ENCODE data around the gene USP31.

USP31 gene

GRCh38 chr16:23092801-23093117 lies 56.5 kb downstream of the USP31 start (continued):
- no peak for TF ChIP-seq CSRNP3 (CRISPR knock-in tag; IDR thresholded peaks at IDR 0.05)
- TF ChIP-seq OSR1 (CRISPR knock-in tag; IDR thresholded peaks at IDR 0.05): no peak
- no peak for TF ChIP-seq ZNF70 (CRISPR knock-in tag; IDR thresholded peaks at IDR 0.05)
- TF ChIP-seq ZC3H10 (CRISPR knock-in tag; IDR thresholded peaks at IDR 0.05): no peak
- TF ChIP-seq RARB (CRISPR knock-in tag; IDR thresholded peaks at IDR 0.05): no peak
- no peak for TF ChIP-seq TOX (CRISPR knock-in tag; IDR thresholded peaks at IDR 0.05; ENCODE audit: borderline replicate concordance)

DNA sequence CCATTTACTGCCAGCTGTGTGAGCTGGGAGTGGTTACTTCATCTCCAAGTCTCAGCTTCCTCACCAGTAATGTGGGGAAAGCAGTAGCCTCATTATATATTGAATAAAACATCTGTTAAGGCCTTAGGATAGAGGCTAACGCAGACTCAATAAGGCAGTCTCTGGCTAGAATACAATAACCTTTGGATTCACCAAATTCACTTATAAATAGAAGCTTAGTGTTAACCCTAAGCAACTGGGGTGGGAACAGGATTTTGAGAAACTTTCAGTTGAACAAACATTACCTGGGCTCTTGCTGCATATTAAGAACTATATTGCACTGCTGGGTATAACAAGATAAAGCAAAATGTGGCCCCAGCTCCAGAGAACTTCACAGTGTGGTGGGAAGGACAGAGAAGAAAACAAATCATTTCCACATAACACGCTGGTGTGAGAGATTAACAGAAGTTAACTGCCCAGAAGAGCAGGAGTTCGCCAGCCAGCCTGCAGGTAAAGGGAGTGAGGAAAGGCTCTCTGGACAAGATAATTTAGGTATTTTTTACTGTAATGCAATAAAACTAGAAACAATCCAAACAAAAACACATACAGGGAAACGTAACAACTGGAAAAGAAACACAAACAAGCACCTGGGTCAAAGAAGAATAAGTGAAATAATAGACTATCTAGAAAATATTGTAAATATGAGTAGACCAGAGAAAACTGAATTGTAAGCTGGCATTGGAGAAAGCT lies 57.0 kb downstream of the USP31 start:
- no peak for ATAC-seq
- TF ChIP-seq CSRNP3 (CRISPR knock-in tag; IDR thresholded peaks at IDR 0.05) (no peak), TSHZ2 (CRISPR knock-in tag; IDR thresholded peaks at IDR 0.05) (no peak), SNAI2 (CRISPR knock-in tag; IDR thresholded peaks at IDR 0.05) (no peak), ESRRG (CRISPR knock-in tag; IDR thresholded peaks at IDR 0.05) (no peak), BACH2 (CRISPR knock-in tag; IDR thresholded peaks at IDR 0.05; ENCODE audit: borderline replicate concordance) (no peak), PATZ1 (CRISPR knock-in tag; IDR thresholded peaks at IDR 0.05; ENCODE audit: borderline replicate concordance) (no peak), CSDC2 (CRISPR knock-in tag; IDR thresholded peaks at IDR 0.05) (no peak), POU6F1 (CRISPR knock-in tag; IDR thresholded peaks at IDR 0.05; ENCODE audit: borderline replicate concordance, low read depth) (no peak)

- no peak for ATAC-seq
- no peak for TF ChIP-seq TSHZ2 (CRISPR knock-in tag; IDR thresholded peaks at IDR 0.05)
- TF ChIP-seq, protein P1, sequence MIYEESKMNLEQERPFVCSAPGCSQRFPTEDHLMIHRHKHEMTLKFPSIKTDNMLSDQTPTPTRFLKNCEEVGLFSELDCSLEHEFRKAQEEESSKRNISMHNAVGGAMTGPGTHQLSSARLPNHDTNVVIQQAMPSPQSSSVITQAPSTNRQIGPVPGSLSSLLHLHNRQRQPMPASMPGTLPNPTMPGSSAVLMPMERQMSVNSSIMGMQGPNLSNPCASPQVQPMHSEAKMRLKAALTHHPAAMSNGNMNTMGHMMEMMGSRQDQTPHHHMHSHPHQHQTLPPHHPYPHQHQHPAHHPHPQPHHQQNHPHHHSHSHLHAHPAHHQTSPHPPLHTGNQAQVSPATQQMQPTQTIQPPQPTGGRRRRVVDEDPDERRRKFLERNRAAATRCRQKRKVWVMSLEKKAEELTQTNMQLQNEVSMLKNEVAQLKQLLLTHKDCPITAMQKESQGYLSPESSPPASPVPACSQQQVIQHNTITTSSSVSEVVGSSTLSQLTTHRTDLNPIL (CRISPR knock-in tag; IDR thresholded peaks at IDR 0.05; ENCODE audit: low read depth): no peak
- no peak for TF ChIP-seq BACH2 (CRISPR knock-in tag; IDR thresholded peaks at IDR 0.05; ENCODE audit: borderline replicate concordance)
- TF ChIP-seq GLIS3 (CRISPR knock-in tag; IDR thresholded peaks at IDR 0.05): no peak
- no peak for TF ChIP-seq POU6F1 (CRISPR knock-in tag; IDR thresholded peaks at IDR 0.05; ENCODE audit: borderline replicate concordance, low read depth)
- no peak for TF ChIP-seq CSDC2 (CRISPR knock-in tag; IDR thresholded peaks at IDR 0.05)
Measured at GRCh38 chr16:23089111-23089510, 60.1 kb downstream of the USP31 start.

Data from SK-N-SH treated with all-trans-retinoic acid at 6 μM for 48 hours (cell line).